Fibroblast of lung (primary cell): Measurements from ENCODE around the gene DHFR.

ENCODE experiments used
- CTCF ChIP-seq, 2 donors: IDR thresholded peaks in 1 of 2; conservative IDR thresholded peaks in 1 of 2; 1 replicate in 1 of 2; 2 replicates in 1 of 2; pipeline ENCODE4 v1.5.1; 2011 to 2012; ENCODE audit warnings: low read length in 2 of 2, control low read depth in 1 of 2, inconsistent platforms in 1 of 2, low read depth in 1 of 2, mild to moderate bottlenecking in 1 of 2
- EZH2 ChIP-seq: IDR thresholded peaks from 2 replicates; pipeline ENCODE4 v1.5.1; 2012; ENCODE audit warnings: low read length, control low read depth, mild to moderate bottlenecking; ENCODE audit errors: missing control alignments

GRCh38 chr5:80695666-80696065 is 40.9 kb upstream of the DHFR start:
- TF ChIP-seq EZH2 (no peak), CTCF (conservative IDR thresholded peaks at IDR 0.05 in 1 of 2, IDR thresholded peaks at IDR 0.05 in 1 of 2; ENCODE audit: low read depth in 1 of 2, low read length in 2 of 2) (no peak)
